H1 (cell line): Measurements from ENCODE around the gene ADAMTS14. TPM values are rescaled to one million over a fixed set of nuclear protein-coding genes. Genes with fewer than 3 reads are reported as not detected.

Experiments
- CTCF ChIA-PET: fragments of 300-600 bp; sonication (Branson Sonifier 250); formaldehyde crosslinking; loops from one replicate; lab custom pipeline; 2021; ENCODE audit not compliant: partially characterized antibody; lab: Charles Lee
- POLR2A ChIA-PET: fragments of 300-600 bp; sonication (Branson Sonifier 250); formaldehyde crosslinking; loops from one replicate; lab custom pipeline; 2021; ENCODE audit warnings: inconsistent platforms; ENCODE audit not compliant: partially characterized antibody; lab: Charles Lee
- DNase-seq, 2 experiments: peaks; one replicate each; pipeline versions ENCODE4 v3.0.0 to v3.0.0-alpha.2; 2010 to 2022; ENCODE audit warnings: low spot score in 2 of 2, low read depth in 1 of 2, mixed read lengths in 1 of 2
- FAIRE-seq: peaks from 2 replicates; lab custom pipeline; 2011; peaks lifted over from hg19 to GRCh38; lab: Jason Lieb, UNC
- H2AFZ ChIP-seq: 2 replicates; pipeline ENCODE4 v1.8.1; 2012; ENCODE audit warnings: low read length, inconsistent platforms
- H2AK5ac ChIP-seq: 2 replicates; pipeline ENCODE4 v1.6.1; 2013; ENCODE audit warnings: low read depth, low read length
- H2BK120ac ChIP-seq: replicated peaks from 2 replicates; pipeline ENCODE3; 2013; ENCODE audit warnings: low read depth, low read length, inconsistent platforms
- H2BK12ac ChIP-seq: 2 replicates; pipeline ENCODE4 v1.6.1; 2013; ENCODE audit warnings: low read depth, low read length
- H2BK15ac ChIP-seq: 2 replicates; pipeline ENCODE4 v1.6.1; 2013; ENCODE audit warnings: low read length
- H2BK20ac ChIP-seq: 2 replicates; pipeline ENCODE4 v1.6.1; 2013; ENCODE audit warnings: low read length
- H2BK5ac ChIP-seq: 2 replicates; pipeline ENCODE4 v1.6.1; 2013; ENCODE audit warnings: low read depth, low read length
- H3K14ac ChIP-seq: 2 replicates; pipeline ENCODE4 v1.6.1; 2013; ENCODE audit warnings: inconsistent platforms; ENCODE audit not compliant: insufficient read length
- H3K18ac ChIP-seq: 2 replicates; pipeline ENCODE4 v1.6.1; 2013; ENCODE audit warnings: low read length; ENCODE audit errors: extremely low read depth
- H3K23ac ChIP-seq: 2 replicates; pipeline ENCODE4 v1.6.1; 2013; ENCODE audit warnings: inconsistent platforms; ENCODE audit not compliant: insufficient read length
- H3K23me2 ChIP-seq: 2 replicates; pipeline ENCODE4 v1.6.1; 2013; ENCODE audit warnings: low read depth, low read length
- H3K27ac ChIP-seq: 2 replicates; pipeline ENCODE4 v1.6.1; 2011; ENCODE audit warnings: low read depth, low read length, inconsistent platforms
- H3K27me3 ChIP-seq, 4 experiments: replicated peaks in 1 of 4; 1 replicate in 1 of 4; 2 replicates in 3 of 4; pipeline versions ENCODE4 v1.6.1 to v1.8.1; 2011 to 2013; ENCODE audit warnings: low read length in 3 of 4, mild to moderate bottlenecking in 3 of 4, inconsistent platforms in 2 of 4, mixed read lengths in 2 of 4, moderate library complexity in 1 of 4; ENCODE audit not compliant: control insufficient read depth in 3 of 4, insufficient read depth in 3 of 4; ENCODE audit errors: extremely low read depth in 1 of 4
- H3K36me3 ChIP-seq, 4 experiments: 2 replicates each; pipeline versions ENCODE4 v1.6.1 to v1.8.1; 2011 to 2013; ENCODE audit warnings: mild to moderate bottlenecking in 4 of 4, low read length in 3 of 4, moderate library complexity in 2 of 4, control low read depth in 1 of 4, inconsistent platforms in 1 of 4; ENCODE audit not compliant: insufficient read depth in 4 of 4, control insufficient read depth in 2 of 4
- H3K4ac ChIP-seq: replicated peaks from 2 replicates; pipeline ENCODE3; 2013; ENCODE audit warnings: low read length, low read depth, mixed read lengths, inconsistent platforms; ENCODE audit not compliant: insufficient read length
- H3K4me1 ChIP-seq, 4 experiments: replicated peaks in 1 of 4; 1 replicate in 1 of 4; 2 replicates in 3 of 4; pipeline versions ENCODE4 v1.6.1 to v1.8.1; 2011 to 2013; ENCODE audit warnings: low read length in 3 of 4, inconsistent platforms in 2 of 4, mixed read lengths in 1 of 4; ENCODE audit not compliant: insufficient read depth in 4 of 4, control insufficient read depth in 3 of 4
- H3K4me2 ChIP-seq, 2 experiments: 2 replicates each; pipeline versions ENCODE4 v1.6.1 to v1.8.1; 2011 to 2013; ENCODE audit warnings: low read depth in 2 of 2, low read length in 2 of 2, control low read depth in 1 of 2, inconsistent platforms in 1 of 2, mild to moderate bottlenecking in 1 of 2; ENCODE audit not compliant: insufficient read depth in 1 of 2
- H3K4me3 ChIP-seq, 4 experiments: fragments of 200-600, 300-600 bp in 1 of 4; sonication (generic), shearing (Covaris generic), sonication (Bioruptor Twin) in 1 of 4; 2 replicates each; pipeline versions ENCODE4 v1.5.1 to v1.8.1; 2011 to 2016; ENCODE audit warnings: low read length in 4 of 4, low read depth in 3 of 4, control low read depth in 2 of 4, inconsistent platforms in 2 of 4, mild to moderate bottlenecking in 2 of 4, mixed read lengths in 1 of 4, moderate library complexity in 1 of 4; ENCODE audit not compliant: insufficient read depth in 2 of 4; ENCODE audit errors: extremely low read depth in 1 of 4
- H3K56ac ChIP-seq: replicated peaks from 2 replicates; pipeline ENCODE3; 2013; ENCODE audit warnings: low read depth, mild to moderate bottlenecking, mixed read lengths, low read length, inconsistent platforms; ENCODE audit not compliant: insufficient read length
- H3K79me1 ChIP-seq: 2 replicates; pipeline ENCODE4 v1.6.1; 2013; ENCODE audit warnings: low read depth, low read length, control low read depth
- H3K79me2 ChIP-seq, 2 experiments: 2 replicates each; pipeline versions ENCODE4 v1.6.1 to v1.8.1; 2012 to 2013; ENCODE audit warnings: low read length in 2 of 2, mild to moderate bottlenecking in 2 of 2, inconsistent platforms in 1 of 2; ENCODE audit not compliant: insufficient read depth in 2 of 2, control insufficient read depth in 1 of 2
- H3K9ac ChIP-seq, 4 experiments: replicated peaks in 1 of 4; 1 replicate in 1 of 4; 2 replicates in 3 of 4; pipeline versions ENCODE4 v1.6.1 to v1.8.1; 2011 to 2013; ENCODE audit warnings: low read depth in 3 of 4, low read length in 3 of 4, control low read depth in 2 of 4, mild to moderate bottlenecking in 2 of 4, moderate library complexity in 2 of 4, inconsistent platforms in 1 of 4; ENCODE audit errors: extremely low read depth in 1 of 4
- H3K9me3 ChIP-seq, 2 experiments: 2 replicates each; pipeline versions ENCODE4 v1.6.1 to v1.8.1; 2012 to 2013; ENCODE audit warnings: mild to moderate bottlenecking in 2 of 2, moderate library complexity in 2 of 2, control low read depth in 1 of 2, inconsistent platforms in 1 of 2, low read depth in 1 of 2, low read length in 1 of 2, mixed read lengths in 1 of 2; ENCODE audit not compliant: insufficient read depth in 2 of 2
- H4K20me1 ChIP-seq, 2 experiments: replicated peaks in 1 of 2; 2 replicates each; pipeline versions ENCODE3 to v1.8.1; 2011 to 2013; ENCODE audit warnings: inconsistent platforms in 2 of 2, low read length in 2 of 2, mild to moderate bottlenecking in 1 of 2; ENCODE audit not compliant: insufficient read depth in 2 of 2, control insufficient read depth in 1 of 2
- H4K5ac ChIP-seq: 2 replicates; pipeline ENCODE4 v1.6.1; 2013; ENCODE audit warnings: low read length, low read depth, mixed read lengths, inconsistent platforms; ENCODE audit not compliant: insufficient read length
- H4K8ac ChIP-seq: 2 replicates; pipeline ENCODE4 v1.8.0; 2013; ENCODE audit warnings: mild to moderate bottlenecking, moderate library complexity, low read length, inconsistent platforms; ENCODE audit not compliant: insufficient read depth; ENCODE audit errors: extremely low read depth
- H4K91ac ChIP-seq: replicated peaks from 2 replicates; pipeline ENCODE3; 2013; ENCODE audit warnings: low read length, mixed read lengths, inconsistent platforms; ENCODE audit not compliant: insufficient read length
- ASH2L ChIP-seq: fragments of 200-600, 300-600 bp; sonication (generic); IDR thresholded peaks from one replicate; pipeline ENCODE4 v1.7.1; 2017; ENCODE audit warnings: low read length
- BACH1 ChIP-seq: IDR thresholded peaks from 2 replicates; pipeline ENCODE4 v1.6.1; 2012; ENCODE audit warnings: low read length, improper control_type of control experiment
- RNF2 ChIP-seq: fragments of 200-900, 300-1000 bp; sonication (generic); IDR thresholded peaks from 2 replicates; pipeline ENCODE4 v1.7.1; 2016; ENCODE audit warnings: borderline replicate concordance, low read depth, mild to moderate bottlenecking, antibody characterized with exemption, low read length; ENCODE audit not compliant: poor library complexity, severe bottlenecking; ENCODE audit errors: missing control alignments
- WGBS, 2 experiments: shearing (Covaris generic) in 1 of 2; methylation state at CpG; one replicate each; pipeline versions ENCODE4 v1.1.6 to v1.1.7; 2013 to 2015; ENCODE audit warnings: low lambda C conversion rate in 2 of 2, mixed read lengths in 2 of 2, inconsistent platforms in 1 of 2, low coverage in 1 of 2, missing lambda C conversion rate in 1 of 2; ENCODE audit not compliant: insufficient replicate concordance in 2 of 2, insufficient coverage in 1 of 2, insufficient read length in 1 of 2; ENCODE audit errors: extremely low coverage in 1 of 2, missing lambda C conversion rate in 1 of 2; 5-methylcytosine and 5-hydroxymethylcytosine counted together
- polyA plus RNA-seq, 7 experiments: library from polyadenylated mRNA; depleted of rRNA in 3 of 7; stranded (reverse) in 5 of 7; unstranded in 2 of 7; fragments of >200 nt in 5 of 7; fragments of 200-250 nt in 2 of 7; gene quantifications; 1 replicate in 5 of 7; 2 replicates in 1 of 7; 4 replicates in 1 of 7; pipeline versions ENCODE4 v1.2.1 to v1.2.3, GENCODE V29; 2011 to 2013; ENCODE audit warnings: missing spikeins in 2 of 7, mixed read lengths in 2 of 7
- total RNA-seq: library from RNA; stranded (reverse); fragmentation: NEBNext Ultra II Directional; extraction: Animal tissue kit (Norgen Biotek cat#: 25700); gene quantifications from 2 replicates; pipeline ENCODE4 v1.2.1, GENCODE V29; 2021

The ADAMTS14 gene
- total and polyA plus RNA-seq, 2 of the 8 experiments (the other 6 are each of a cell fraction or from before 2014, with no cell fraction given), result 2.0 to 2.3 TPM

- FAIRE-seq, result no peak
- H3K23ac ChIP-seq, result no peak overlapping the region
- H3K9ac ChIP-seq, result no peak overlapping the region
- H2BK5ac ChIP-seq, result no peak overlapping the region
- no peak overlapping the region for H3K14ac ChIP-seq
- H3K4me2 ChIP-seq, result no peak overlapping the region
- H3K79me2 ChIP-seq, result no peaks in the 10 kb centered on the region
- H4K91ac ChIP-seq, result no peak overlapping the region
- H3K23me2 ChIP-seq, result no peaks in the 10 kb centered on the region
- H3K4me3 ChIP-seq, result no peak overlapping the region
- H3K9me3 ChIP-seq, result peaks cover 11 to 14% of the 10 kb centered on the region in 2 experiments
- H3K36me3 ChIP-seq, result no peaks in the 10 kb centered on the region
- POLR2A ChIA-PET, result no interaction called here
- H4K20me1 ChIP-seq, result no peaks in the 10 kb centered on the region
- CTCF ChIA-PET, result interaction anchor here (1.3 kb wide), 2 partner anchors 10 to 84 kb away, joined by 3 read pairs; no protein-coding TSS in a partner anchor
- no peak for DNase-seq
- H3K27ac ChIP-seq, result no peak overlapping the region
- H2AK5ac ChIP-seq, result no peak overlapping the region
- H4K8ac ChIP-seq, result no peak overlapping the region
- no peak overlapping the region for H2BK20ac ChIP-seq
- 68% methylated on average over 3 of the region's 3 CpGs; no CpG with 5 or more reads in 1 of the 2 experiments for WGBS, 2 experiments
- H2AFZ ChIP-seq, result no peak overlapping the region
- H3K79me1 ChIP-seq, result no peaks in the 10 kb centered on the region
- no peak overlapping the region for H3K4ac ChIP-seq
- 0 out of 2 replicates have a peak overlapping the region, but pooled peaks have one; percentile 29 for H2BK15ac ChIP-seq
- no peaks in the 10 kb centered on the region for H3K27me3 ChIP-seq
- H4K5ac ChIP-seq, result no peak overlapping the region
- H2BK12ac ChIP-seq, result no peak overlapping the region
- no peaks in the 10 kb centered on the region; a peak in 1 of 7 replicates for H3K4me1 ChIP-seq
- H3K18ac ChIP-seq, result no peak overlapping the region
- H3K56ac ChIP-seq, result no peak overlapping the region
- H2BK120ac ChIP-seq, result no peak overlapping the region
- TF ChIP-seq RNF2 (no peak), ASH2L (no peak), BACH1 (no peak)
Observed at GRCh38 chr10:70656489-70656888, 15.8 kb upstream of the ADAMTS14 start.
